B cell (primary cell): ENCODE results near the gene TIGD3.

Source experiments
- CTCF ChIP-seq: fragments of 200-600 bp; IDR thresholded peaks from one replicate; pipeline ENCODE4 v1.8.0; 2022; ENCODE audit warnings: antibody characterized with exemption, mild to moderate bottlenecking
- EZH2 ChIP-seq: IDR thresholded peaks from 2 replicates; pipeline ENCODE4 v1.6.1; 2012; ENCODE audit warnings: borderline replicate concordance, low read depth, mild to moderate bottlenecking, moderate library complexity, low read length; ENCODE audit not compliant: insufficient read depth, poor library complexity, severe bottlenecking

GRCh38 chr11:65353900-65354264, 669 bp upstream of the TIGD3 start:
- TF ChIP-seq CTCF: no peak
- TF ChIP-seq EZH2: no peak
